ENCODE data around the gene TTC34.

Gene TTC34

GRCh38 chr1:2645776-2646175, 155.7 kb downstream of the TTC34 start:
- DNase-seq: peak in 1 of 10 donors; percentile 46
- intact Hi-C loops (cut with DNase I): loop anchor here (10.0 kb wide), 1 partner anchor 61 kb away; the partner anchor contains the start of gene PRXL2B

- peak in 1 of 10 donors; percentile 51 for DNase-seq
- intact Hi-C loops (cut with DNase I): loop anchor here (10.0 kb wide), 1 partner anchor 60 kb away; the partner anchor contains the start of gene PRXL2B
Measured at GRCh38 chr1:2645143-2645542, 156.3 kb downstream of the TTC34 start.

- DNase-seq: peak in 1 of 10 donors; percentile 64
- intact Hi-C loops (cut with DNase I): loop anchor here (10.0 kb wide), 1 partner anchor 60 kb away; the partner anchor contains the start of gene PRXL2B
Measured at GRCh38 chr1:2644591-2645101, 156.8 kb downstream of the TTC34 start.

- intact Hi-C loops (cut with DNase I): loop anchor here (10.0 kb wide), 1 partner anchor 59 kb away; the partner anchor contains the start of gene PRXL2B
- DNase-seq: peak in 3 of 10 donors; percentile 14 to 80 (median 76)
Measured at GRCh38 chr1:2644171-2644570, 157.3 kb downstream of the TTC34 start.

- DNase-seq: peak in 2 of 10 donors; percentile 13 to 67
- intact Hi-C loops (cut with DNase I): loop anchor here (10.0 kb wide), 1 partner anchor 59 kb away; the partner anchor contains the start of gene PRXL2B
Measured at GRCh38 chr1:2643414-2644077, 157.9 kb downstream of the TTC34 start.

- intact Hi-C loops (cut with DNase I): loop anchor here (10.0 kb wide), 1 partner anchor 58 kb away; the partner anchor contains the start of gene PRXL2B
- DNase-seq: peak; percentile 80 to 98 (median 91)
Measured at GRCh38 chr1:2642560-2643413, 158.7 kb downstream of the TTC34 start.

- DNase-seq: peak in 3 of 10 donors; percentile 66 to 86 (median 70)
- intact Hi-C loops (cut with DNase I): loop anchor here (10.0 kb wide), 1 partner anchor 57 kb away; the partner anchor contains the start of gene PRXL2B
Measured at GRCh38 chr1:2642131-2642559, 159.3 kb downstream of the TTC34 start.

- intact Hi-C loops (cut with DNase I): loop anchor here (10.0 kb wide), 1 partner anchor 57 kb away; the partner anchor contains the start of gene PRXL2B
Measured at GRCh38 chr1:2641381-2642130, 159.9 kb downstream of the TTC34 start.

GRCh38 chr1:2640626-2641025, 160.9 kb downstream of the TTC34 start:
- DNase-seq: peak in 1 of 10 donors; percentile 72
- intact Hi-C loops (cut with DNase I): loop anchor here (10.0 kb wide), 1 partner anchor 56 kb away; the partner anchor contains the start of gene PRXL2B

More at GRCh38 chr1:2641381-2642130, 159.9 kb downstream of the TTC34 start:
- peak in 3 of 10 donors; percentile 71 to 80 (median 76) for DNase-seq

GRCh38 chr1:2639607-2640521, 161.6 kb downstream of the TTC34 start:
- peak in 1 of 10 donors; percentile 75 for DNase-seq
- intact Hi-C loops (cut with DNase I): loop anchor here (10.0 kb wide), 1 partner anchor 55 kb away; the partner anchor contains the start of gene PRXL2B

- peak in 2 of 10 donors; percentile 62 to 83 for DNase-seq
- intact Hi-C loops (cut with DNase I): no loop called here
Measured at GRCh38 chr1:2639203-2639602, 162.3 kb downstream of the TTC34 start.

- intact Hi-C loops (cut with DNase I): no loop called here
Measured at GRCh38 chr1:2638466-2639115, 162.9 kb downstream of the TTC34 start.

GRCh38 chr1:2637442-2638145, 163.9 kb downstream of the TTC34 start:
- DNase-seq: peak in 1 of 10 donors; percentile 42
- intact Hi-C loops (cut with DNase I): no loop called here

More at GRCh38 chr1:2638466-2639115, 162.9 kb downstream of the TTC34 start:
- DNase-seq: peak in 1 of 10 donors; percentile 30

GRCh38 chr1:2636733-2637132, 164.8 kb downstream of the TTC34 start:
- intact Hi-C loops (cut with DNase I): no loop called here
- peak in 1 of 10 donors; percentile 81 for DNase-seq

GRCh38 chr1:2635361-2636010, 166.0 kb downstream of the TTC34 start:
- intact Hi-C loops (cut with DNase I): no loop called here
- DNase-seq: peak in 1 of 10 donors; percentile 77

GRCh38 chr1:2633936-2634491, 167.5 kb downstream of the TTC34 start:
- intact Hi-C loops (cut with DNase I): no loop called here
- peak in 1 of 10 donors; percentile 52 for DNase-seq
